ENCODE data around the gene ALDH1B1.
"Not testable (repeated sequence)": the region's sequence is repeated elsewhere in the genome, so short reads cannot be mapped to it uniquely, and the experiment has no call there.

The ALDH1B1 gene

GRCh38 chr9:38387066-38387465 lies 5.4 kb upstream of the ALDH1B1 start:
- no peak for DNase-seq (ENCODE audit: low read depth in 3 of 3)

DNA sequence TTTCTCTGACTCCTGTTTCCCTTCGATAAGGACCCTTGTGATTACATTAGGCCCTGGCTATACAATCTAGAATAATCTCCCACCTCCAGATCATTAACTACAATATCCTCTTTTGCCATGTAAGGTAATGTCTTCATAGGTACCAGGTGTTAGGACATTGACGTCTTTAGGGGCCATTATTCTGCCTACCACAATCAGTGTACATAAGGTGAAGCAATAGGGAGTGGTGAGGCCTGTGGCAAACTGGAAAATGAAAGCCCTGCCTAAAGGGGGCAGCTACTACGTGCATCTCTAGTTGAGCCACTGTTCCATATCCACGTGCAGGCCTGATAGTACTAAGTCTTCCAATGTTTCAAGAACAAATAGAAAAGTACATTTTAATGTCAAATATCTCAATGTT lies 4.8 kb upstream of the ALDH1B1 start:
- DNase-seq (ENCODE audit: low read depth in 3 of 3), result no peak

DNA sequence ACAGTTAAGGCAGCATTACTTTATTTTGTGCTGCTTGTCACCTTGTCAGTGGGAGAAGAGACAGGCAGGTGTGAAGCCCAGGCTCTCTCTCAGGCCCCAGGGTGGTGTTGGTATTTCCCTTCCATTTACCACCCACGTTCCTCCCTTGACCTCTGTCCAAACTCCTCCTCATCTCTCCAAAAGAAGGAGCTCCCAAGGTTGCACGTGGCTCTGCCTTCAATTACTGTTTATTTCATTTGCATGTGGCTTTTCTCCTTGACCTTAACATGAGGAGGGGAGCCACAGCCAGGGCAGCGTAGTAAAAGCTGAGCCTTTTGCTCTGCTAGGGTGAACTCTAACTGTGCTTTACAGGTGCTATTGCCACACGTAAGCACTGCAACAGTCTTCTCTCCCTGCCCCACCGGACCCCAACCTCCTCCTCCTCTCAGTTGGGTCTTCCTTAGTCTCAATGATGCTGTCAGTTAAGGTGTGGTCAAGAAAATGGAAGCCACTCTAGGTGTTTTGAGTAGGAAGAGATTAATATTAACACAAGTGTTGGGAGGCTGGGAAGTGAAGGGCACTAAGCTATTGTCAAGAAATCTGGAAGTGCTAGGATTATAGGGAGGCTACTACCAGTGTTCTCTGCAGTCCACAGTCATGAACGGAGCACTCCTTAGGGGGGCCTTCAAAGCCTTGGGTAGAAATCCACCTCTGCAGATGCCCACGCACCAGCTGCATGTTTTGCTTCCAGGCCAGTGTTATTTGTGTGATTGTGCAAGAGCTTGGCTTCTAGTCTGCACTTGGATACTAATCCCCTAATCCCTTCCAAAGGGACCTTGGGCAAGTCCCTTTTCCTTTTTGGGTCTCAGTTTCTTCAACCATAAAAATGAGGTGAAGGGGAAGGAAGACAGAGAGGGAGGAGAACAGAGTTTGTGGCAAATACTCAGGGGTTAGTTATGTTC lies 3.9 kb upstream of the ALDH1B1 start:
- DNase-seq (ENCODE audit: low read depth in 3 of 3), result no peak

DNA sequence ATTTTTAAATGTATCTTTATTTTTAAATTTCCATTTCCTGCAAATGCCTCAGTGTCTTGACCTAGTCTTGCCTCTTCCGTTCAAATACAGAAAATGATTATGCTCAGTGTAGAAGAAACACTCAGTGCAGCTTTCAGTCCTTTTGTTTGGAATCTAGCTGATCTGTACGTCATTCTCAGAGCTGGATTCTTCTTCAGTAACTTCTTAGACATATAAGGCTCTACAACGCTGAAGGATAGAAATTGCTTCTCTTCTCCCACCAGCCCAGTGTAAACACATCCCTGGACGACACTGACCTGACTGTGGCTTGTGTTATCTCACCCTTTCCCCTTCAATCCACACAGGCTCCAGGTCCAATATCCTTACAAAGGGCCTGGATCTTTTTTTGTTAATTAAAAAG lies 3.2 kb upstream of the ALDH1B1 start:
- DNase-seq (ENCODE audit: low read depth in 3 of 3), result no peak

- no peak for DNase-seq (ENCODE audit: low read depth in 3 of 3)
Measured at GRCh38 chr9:38390442-38390841, 2.1 kb upstream of the ALDH1B1 start.

DNA sequence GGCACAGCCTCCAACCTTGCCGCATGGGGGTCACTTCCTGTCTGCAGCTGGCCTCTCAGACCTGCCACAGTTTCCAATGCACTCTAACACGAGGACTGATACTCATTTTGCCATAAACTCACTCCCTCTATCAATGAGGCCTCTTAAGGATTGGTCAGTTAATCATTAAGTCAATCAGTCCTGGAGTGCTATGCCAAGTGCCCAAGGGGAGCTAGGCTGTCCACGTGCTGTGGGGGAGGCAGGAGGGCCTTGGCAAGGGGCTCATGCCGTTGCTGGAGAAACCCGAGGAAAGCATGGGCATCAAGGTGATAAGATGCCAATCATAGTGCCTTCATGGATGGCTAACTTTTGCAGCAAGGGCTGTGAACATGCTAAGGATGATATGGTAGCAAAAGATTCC lies 1.7 kb upstream of the ALDH1B1 start:
- DNase-seq (ENCODE audit: low read depth in 3 of 3), result no peak

DNA sequence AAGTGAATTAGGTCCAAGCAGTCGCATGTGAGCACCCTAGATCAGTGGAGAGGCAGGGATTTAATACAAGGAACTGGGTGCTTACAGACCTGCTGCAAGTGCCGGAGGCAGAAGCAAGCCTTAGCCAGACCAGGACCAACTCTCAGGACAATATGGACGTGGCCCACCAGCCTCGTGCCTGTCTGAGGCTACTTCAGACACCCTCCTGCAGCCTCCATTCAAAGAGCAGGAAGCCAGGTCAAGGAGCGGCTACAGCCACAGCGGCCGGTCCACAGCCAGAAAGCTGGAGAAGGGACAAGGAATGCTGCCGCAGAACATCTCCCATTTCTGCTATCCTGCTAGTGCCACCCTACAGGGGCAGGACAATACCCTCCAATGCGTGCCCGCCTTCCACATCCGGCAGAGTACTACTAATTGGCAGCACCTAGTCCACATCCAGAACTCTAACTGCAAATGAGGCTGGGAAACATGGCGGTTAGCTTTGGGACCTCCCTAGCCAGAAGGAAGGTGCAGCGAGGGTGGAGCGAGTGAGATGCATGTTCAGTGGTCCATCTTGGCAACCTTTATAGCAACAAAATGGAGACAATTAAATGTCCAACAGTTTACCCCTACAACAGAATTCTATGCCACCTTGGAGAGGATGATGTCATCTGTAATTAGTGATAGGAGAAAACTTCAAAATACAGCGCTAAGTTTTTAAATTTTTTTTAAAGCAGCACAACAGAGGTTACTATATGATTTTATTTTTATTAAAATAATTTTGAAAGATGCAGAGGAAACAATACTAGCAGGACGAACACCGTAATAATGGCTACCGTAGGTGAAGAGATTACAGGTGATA lies 1.0 kb upstream of the ALDH1B1 start:
- DNase-seq (ENCODE audit: low read depth in 3 of 3), result no peak

DNA sequence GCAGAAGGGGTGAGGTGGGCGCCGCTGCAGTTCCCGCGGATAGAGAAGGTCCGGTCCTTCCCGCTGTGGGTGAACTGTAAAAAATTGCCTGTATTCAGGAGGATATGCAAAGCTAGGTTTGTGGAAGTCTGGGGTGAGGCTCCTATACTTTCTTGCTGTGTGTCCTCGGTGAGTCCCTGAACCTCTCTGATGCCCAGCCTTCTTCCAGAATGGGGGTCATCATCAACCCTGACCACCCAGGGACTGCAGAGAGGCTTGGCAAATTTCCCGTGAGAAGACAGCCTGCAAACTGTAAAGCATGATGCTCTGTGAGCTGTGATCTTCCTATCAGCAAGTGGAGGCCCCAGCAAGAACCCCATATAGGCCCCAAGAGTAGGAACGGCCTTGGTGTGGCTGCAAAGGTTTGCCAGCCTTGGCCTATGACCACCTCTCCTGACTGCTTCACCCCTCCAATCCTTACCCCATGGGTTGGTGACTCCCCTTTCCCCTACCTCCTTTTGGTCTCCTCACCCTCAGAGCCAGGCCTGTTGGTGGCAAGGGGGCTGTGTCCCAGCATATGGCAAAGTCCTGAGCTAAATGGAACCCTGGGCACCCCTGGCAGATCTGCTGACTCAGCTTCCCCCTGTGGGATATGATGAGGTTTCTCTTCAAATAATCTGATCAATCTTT lies 760 bp downstream of the ALDH1B1 start:
- no peak for DNase-seq (ENCODE audit: low read depth in 3 of 3)

GRCh38 chr9:38394416-38394815 lies 1.9 kb downstream of the ALDH1B1 start:
- no peak for DNase-seq (ENCODE audit: low read depth in 3 of 3)

- DNase-seq (ENCODE audit: low read depth in 3 of 3), result no peak
Measured at GRCh38 chr9:38395653-38396370, 3.3 kb downstream of the ALDH1B1 start.

- no peak for DNase-seq (ENCODE audit: low read depth in 3 of 3)
Measured at GRCh38 chr9:38396371-38396671, 3.8 kb downstream of the ALDH1B1 start.

DNA sequence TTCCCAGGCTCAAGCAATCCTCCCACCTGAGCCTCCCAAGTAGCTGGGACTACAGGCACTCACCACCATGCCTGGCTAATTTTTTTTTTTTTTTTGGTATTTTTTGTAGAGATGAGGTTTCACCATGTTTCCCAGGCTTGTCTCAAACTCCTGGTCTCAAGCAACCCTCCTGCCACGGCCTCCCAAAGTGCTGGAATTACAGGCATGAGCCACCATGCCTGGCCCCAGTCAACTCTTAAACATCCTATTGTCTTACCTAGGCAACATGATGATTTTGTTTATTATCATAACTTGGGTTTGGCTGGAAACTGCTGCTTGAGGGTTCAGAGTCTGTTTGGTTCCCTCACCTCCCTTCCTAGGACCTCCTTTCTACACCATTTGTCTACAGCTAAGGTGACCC lies 6.7 kb downstream of the ALDH1B1 start:
- not testable (repeated sequence) for DNase-seq (ENCODE audit: low read depth in 3 of 3)

GRCh38 chr9:38401994-38402393 lies 9.5 kb downstream of the ALDH1B1 start:
- no peak for DNase-seq (ENCODE audit: low read depth in 3 of 3)

DNA sequence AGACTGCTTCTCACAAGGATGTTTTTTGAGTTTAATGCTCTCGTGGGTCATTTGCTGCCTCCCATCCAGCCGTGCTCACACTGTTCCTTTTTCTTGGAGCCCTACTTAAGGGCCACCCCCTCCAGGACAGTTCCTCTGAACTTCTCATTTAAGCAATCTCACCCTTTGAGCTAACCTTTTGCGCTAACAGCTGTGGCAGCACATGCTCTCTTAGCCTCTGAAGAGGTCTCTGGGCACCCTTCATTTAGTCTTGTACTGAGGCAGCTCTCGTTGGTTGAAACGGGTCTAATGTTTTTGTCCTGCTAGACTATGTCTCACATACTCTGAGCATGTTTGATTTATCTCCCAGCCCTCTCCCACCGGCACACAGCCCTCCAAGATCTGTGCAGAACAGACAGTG lies 11.8 kb downstream of the ALDH1B1 start:
- DNase-seq (ENCODE audit: low read depth in 3 of 3), result no peak

GRCh38 chr9:38405785-38406184 lies 13.3 kb downstream of the ALDH1B1 start:
- DNase-seq (ENCODE audit: low read depth in 3 of 3), result no peak

GRCh38 chr9:38406476-38407186 lies 14.1 kb downstream of the ALDH1B1 start:
- DNase-seq (ENCODE audit: low read depth in 3 of 3), result no peak

GRCh38 chr9:38408719-38409118 lies 16.2 kb downstream of the ALDH1B1 start:
- DNase-seq (ENCODE audit: low read depth in 3 of 3), result no peak

DNA sequence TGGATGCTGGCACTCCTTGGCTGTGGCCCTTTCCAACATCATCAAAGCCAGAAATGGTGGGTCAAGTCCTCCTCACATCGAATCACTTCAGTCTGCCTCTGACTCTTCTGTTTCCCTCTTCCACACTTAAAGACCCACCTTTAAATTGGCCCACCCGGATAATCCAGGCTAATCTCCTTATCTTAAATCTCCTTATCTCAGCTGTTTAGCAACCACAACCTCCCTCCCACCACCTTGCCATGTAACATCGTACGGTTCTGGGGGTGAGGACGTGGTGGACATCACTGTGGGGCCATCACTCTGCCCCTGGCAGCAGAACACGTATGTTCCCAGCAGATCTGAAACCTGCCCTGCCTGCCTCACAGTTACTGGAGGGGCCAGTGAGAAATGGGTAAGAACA lies 20.2 kb downstream of the ALDH1B1 start:
- DNase-seq (ENCODE audit: low read depth in 3 of 3), result no peak

DNA sequence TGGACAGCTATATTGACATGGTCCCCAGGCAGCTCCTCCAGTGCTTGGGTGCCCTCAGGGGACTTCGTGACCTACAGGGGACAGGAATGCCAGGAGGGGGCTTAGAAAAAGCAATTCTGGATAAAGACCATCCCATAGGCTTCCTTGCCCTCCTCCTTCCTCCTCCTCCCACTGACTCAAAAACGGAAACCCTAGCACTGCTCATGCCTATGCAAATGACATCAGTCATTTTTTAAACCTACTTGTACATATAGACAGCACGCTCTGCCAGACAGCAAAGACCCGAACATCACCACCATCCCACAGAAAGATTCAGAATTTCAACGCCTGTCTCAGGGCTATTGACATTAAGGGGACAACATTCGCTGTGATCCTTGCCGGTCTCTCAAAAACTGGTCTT lies 20.8 kb downstream of the ALDH1B1 start:
- no peak for DNase-seq (ENCODE audit: low read depth in 3 of 3)

GRCh38 chr9:38414040-38414723 lies 21.7 kb downstream of the ALDH1B1 start:
- DNase-seq (ENCODE audit: low read depth in 3 of 3), result no peak

- DNase-seq (ENCODE audit: low read depth in 3 of 3), result no peak
Measured at GRCh38 chr9:38415856-38416255, 23.4 kb downstream of the ALDH1B1 start.

Data from stimulated activated CD4-positive, alpha-beta T cell treated with anti-CD3 and anti-CD28 coated beads, TNF-alpha, amount 100 ng/mL, for 48 hours (primary cell).